ENCODE measurements around the gene CRMP1. TPM values are rescaled to one million over a fixed set of nuclear protein-coding genes. Genes with fewer than 3 reads are reported as not detected.

CRMP1 gene
- total and polyA plus RNA-seq, 2 of the 4 experiments (the other 2 are of a cell fraction): 4.1 to 7.4 TPM

- ChIA-PET POLR2A (ENCODE audit: unreplicated experiment) (no interaction called here), CTCF (no interaction called here)
- Histone ChIP-seq H2AK9ac (replicated peaks; ENCODE audit: low read depth, low read length, poor library complexity) (no peak overlapping the region), H4K20me1 (ENCODE audit: insufficient read depth, low read length) (peaks cover 3% of the 10 kb centered on the region), H3K79me1 (ENCODE audit: low read depth in 1 of 2, low read length in 2 of 2) (no peaks in the 10 kb centered on the region), H3K4ac (ENCODE audit: low read depth, low read length) (no peak overlapping the region), H2AFZ (replicated peaks; ENCODE audit: low read length, poor library complexity) (no peak overlapping the region), H3K4me1 (ENCODE audit: control insufficient read depth, insufficient read depth, low read length) (no peaks in the 10 kb centered on the region), H3K9me3 (ENCODE audit: control insufficient read depth, insufficient read depth, low read length) (no peaks in the 10 kb centered on the region), H3K36me3 (ENCODE audit: control insufficient read depth, insufficient read depth, low read length) (no peaks in the 10 kb centered on the region), H3K27ac (ENCODE audit: insufficient read depth, low read length) (no peak overlapping the region), H4K5ac (ENCODE audit: low read depth, low read length) (no peak overlapping the region), H2AK5ac (ENCODE audit: low read depth, low read length) (no peak overlapping the region), H3K18ac (ENCODE audit: low read depth, low read length) (no peak overlapping the region), H3K4me3 (ENCODE audit: insufficient read depth, low read depth, low read length) (no peak overlapping the region), H2BK20ac (ENCODE audit: low read depth, low read length) (no peak overlapping the region), H2BK5ac (ENCODE audit: low read depth, low read length, poor library complexity, severe bottlenecking) (no peak overlapping the region), H3K14ac (replicated peaks; ENCODE audit: low read depth, low read length) (no peak overlapping the region), H4K8ac (ENCODE audit: low read depth in 2 of 2, low read length in 2 of 2) (no peak overlapping the region), H2BK120ac (ENCODE audit: low read depth, low read length) (no peak overlapping the region), H2BK15ac (ENCODE audit: low read depth, low read length) (no peak overlapping the region), H3K4me2 (ENCODE audit: low read depth, low read length) (no peak overlapping the region), H4K91ac (ENCODE audit: insufficient read depth, low read depth, low read length) (no peak overlapping the region), H3K27me3 (ENCODE audit: control insufficient read depth, insufficient read depth, low read length) (peaks cover 9% of the 10 kb centered on the region), H3K9me1 (ENCODE audit: insufficient read depth, low read length) (no peaks in the 10 kb centered on the region), H3K23ac (ENCODE audit: low read depth, low read length) (no peak overlapping the region), H3K9ac (ENCODE audit: low read depth, low read length) (no peak overlapping the region), H3K56ac (ENCODE audit: extremely low read depth, insufficient read depth, low read length) (no peak overlapping the region)
- intact Hi-C loops (cut with micrococcal nuclease): no loop called here
- TF ChIP-seq SMC3 (IDR thresholded peaks at IDR 0.05; ENCODE audit: low read depth, low read length) (no peak), MAFK (IDR thresholded peaks at IDR 0.05; ENCODE audit: low read depth, low read length) (no peak), RCOR1 (IDR thresholded peaks at IDR 0.05; ENCODE audit: insufficient replicate concordance, low read length) (no peak), MXI1 (IDR thresholded peaks at IDR 0.05; ENCODE audit: borderline replicate concordance, low read depth, low read length) (no peak), NFE2L2 (IDR thresholded peaks at IDR 0.05; ENCODE audit: low read depth, low read length) (no peak)
- dilution Hi-C loops (cut with HindIII; ENCODE audit: low sequenced_read_pairs, unreplicated experiment): no loop called here
- no TSS peak for BruUV-seq (replicated peaks)
- ATAC-seq (ENCODE audit: low read depth) (no peak), DNase-seq (no peak)
- WGBS, 2 experiments (ENCODE audit: extremely low coverage in 2 of 2, insufficient read length in 1 of 2): no CpG with 5 or more reads among the region's 1 CpG
- in situ Hi-C loops (cut with MboI; ENCODE audit: low sequenced_read_pairs): no loop called here
These were observed 9.0 kb downstream of the CRMP1 start for GRCh38 chr4:5883916-5884315.
